GM23338 (cell line): ENCODE measurements around the gene CCDC137. TPM values are rescaled to one million over a fixed set of nuclear protein-coding genes. Genes with fewer than 3 reads are reported as not detected.

ENCODE experiments used
- EZH2 ChIP-seq: fragments of 200-600 bp; sonication (generic); IDR thresholded peaks from one replicate; pipeline ENCODE4 v1.8.0; 2017; ENCODE audit warnings: antibody characterized with exemption, mild to moderate bottlenecking, low read depth; ENCODE audit not compliant: unreplicated experiment
- EZH2phosphoT487 ChIP-seq: fragments of 200-600 bp; sonication (generic); IDR thresholded peaks from one replicate; pipeline ENCODE4 v1.8.1; 2018; ENCODE audit warnings: antibody characterized with exemption; ENCODE audit not compliant: unreplicated experiment
- JUNB ChIP-seq: IDR thresholded peaks from one replicate; pipeline ENCODE4 v1.6.1; 2016; ENCODE audit warnings: antibody characterized with exemption; ENCODE audit not compliant: unreplicated experiment
- POLR2AphosphoS5 ChIP-seq: IDR thresholded peaks from 2 replicates; pipeline ENCODE4 v1.6.1; 2016; ENCODE audit warnings: antibody characterized with exemption, low read depth
- STAT1 ChIP-seq: IDR thresholded peaks from one replicate; pipeline ENCODE4 v1.6.1; 2016; ENCODE audit warnings: antibody characterized with exemption; ENCODE audit not compliant: unreplicated experiment
- ZNF114 ChIP-seq: fragments of 250-450 bp; sonication (Bioruptor Pico); IDR thresholded peaks from 2 replicates; pipeline ENCODE4 v1.5.0; 2020; ENCODE audit warnings: mild to moderate bottlenecking, moderate library complexity
- ZNF331 ChIP-seq: fragments of 250-450 bp; sonication (Bioruptor Pico); IDR thresholded peaks from 2 replicates; pipeline ENCODE4 v1.5.0; 2020; ENCODE audit warnings: low read depth, mild to moderate bottlenecking, moderate library complexity
- ZNF462 ChIP-seq: fragments of 250-450 bp; sonication (Bioruptor Pico); IDR thresholded peaks from 2 replicates; pipeline ENCODE4 v1.5.0; 2020; ENCODE audit warnings: mild to moderate bottlenecking, moderate library complexity
- polyA plus RNA-seq: library from polyadenylated mRNA; unstranded; fragments of >200 nt; fragmentation: Nextera tagmentation; extraction: Ambion mirVana; gene quantifications from 2 replicates; pipeline ENCODE4 v1.2.1, GENCODE V29; 2016
- total RNA-seq: library from RNA; depleted of rRNA; stranded (reverse); fragments of >200 nt; shearing (Covaris generic); gene quantifications from 2 replicates; pipeline ENCODE4 v1.2.3, GENCODE V29; 2014
- TF ChIP-seq, protein P1 (sequence below), 2 experiments: fragments of 200-600 bp in 1 of 2; sonication (generic) in 1 of 2; conservative IDR thresholded peaks; 2 replicates each; pipeline versions ENCODE4 v1.5.1 to v1.6.1; 2016 to 2017; ENCODE audit warnings: antibody characterized with exemption in 2 of 2, low read depth in 2 of 2, mild to moderate bottlenecking in 2 of 2, moderate library complexity in 1 of 2

Gene CCDC137
- total and polyA plus RNA-seq, 2 experiments from 2014 or later = 26.1 to 73.4 TPM

DNA sequence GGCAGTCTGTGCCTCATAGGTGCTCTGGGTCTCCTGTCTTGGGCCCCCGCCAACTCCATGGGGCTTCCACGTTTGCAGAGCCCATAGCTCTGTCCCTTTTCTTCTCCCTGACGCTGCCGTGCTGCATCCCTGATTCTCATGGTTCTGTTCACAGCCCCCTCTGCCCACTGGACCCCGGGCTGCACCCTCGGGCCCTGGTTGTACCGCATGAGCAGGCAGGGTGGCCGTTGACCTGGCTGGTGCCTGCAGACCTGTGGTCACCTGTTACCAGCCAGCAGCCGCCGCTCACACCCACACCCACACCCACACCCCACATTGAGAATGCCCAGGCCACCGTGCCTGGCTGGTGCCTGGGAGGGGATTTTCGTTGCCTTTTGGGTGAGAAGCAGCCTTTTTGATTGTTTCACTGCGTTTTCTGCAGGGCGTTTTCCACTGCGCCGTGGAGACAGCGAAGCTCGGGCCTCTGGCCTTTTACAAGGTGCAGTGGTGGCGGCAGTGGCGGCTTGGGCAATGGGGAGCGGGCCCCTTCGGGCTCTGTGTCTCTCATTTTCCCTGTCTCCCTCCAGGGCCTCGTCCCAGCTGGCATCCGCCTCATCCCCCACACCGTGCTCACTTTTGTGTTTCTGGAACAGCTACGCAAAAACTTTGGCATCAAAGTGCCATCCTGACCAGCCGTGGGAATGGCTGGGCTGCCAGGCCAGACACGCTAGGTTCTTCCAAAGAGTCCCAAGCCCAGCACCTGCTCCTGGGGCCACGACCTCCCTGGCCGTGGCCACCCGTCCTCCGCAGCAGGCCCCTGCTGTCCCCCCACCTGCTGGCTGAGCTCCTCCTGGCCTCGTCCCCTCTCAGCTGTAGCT is 53.1 kb downstream of the CCDC137 start (continued):
- TF ChIP-seq ZNF462 (CRISPR knock-in tag) (no peak), JUNB (no peak), ZNF331 (CRISPR knock-in tag) (no peak), EZH2phosphoT487 (no peak), EZH2 (no peak), STAT1 (no peak), ZNF114 (no peak), POLR2AphosphoS5 (no peak)
- TF ChIP-seq, protein P1, sequence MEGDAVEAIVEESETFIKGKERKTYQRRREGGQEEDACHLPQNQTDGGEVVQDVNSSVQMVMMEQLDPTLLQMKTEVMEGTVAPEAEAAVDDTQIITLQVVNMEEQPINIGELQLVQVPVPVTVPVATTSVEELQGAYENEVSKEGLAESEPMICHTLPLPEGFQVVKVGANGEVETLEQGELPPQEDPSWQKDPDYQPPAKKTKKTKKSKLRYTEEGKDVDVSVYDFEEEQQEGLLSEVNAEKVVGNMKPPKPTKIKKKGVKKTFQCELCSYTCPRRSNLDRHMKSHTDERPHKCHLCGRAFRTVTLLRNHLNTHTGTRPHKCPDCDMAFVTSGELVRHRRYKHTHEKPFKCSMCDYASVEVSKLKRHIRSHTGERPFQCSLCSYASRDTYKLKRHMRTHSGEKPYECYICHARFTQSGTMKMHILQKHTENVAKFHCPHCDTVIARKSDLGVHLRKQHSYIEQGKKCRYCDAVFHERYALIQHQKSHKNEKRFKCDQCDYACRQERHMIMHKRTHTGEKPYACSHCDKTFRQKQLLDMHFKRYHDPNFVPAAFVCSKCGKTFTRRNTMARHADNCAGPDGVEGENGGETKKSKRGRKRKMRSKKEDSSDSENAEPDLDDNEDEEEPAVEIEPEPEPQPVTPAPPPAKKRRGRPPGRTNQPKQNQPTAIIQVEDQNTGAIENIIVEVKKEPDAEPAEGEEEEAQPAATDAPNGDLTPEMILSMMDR (conservative IDR thresholded peaks at IDR 0.05; ENCODE audit: low read depth in 2 of 2) = no peak
